Gastroesophageal sphincter (tissue), 4 donors: ENCODE measurements around the gene GRAMD4. TPM values are rescaled to one million over a fixed set of nuclear protein-coding genes. Genes with fewer than 3 reads are reported as not detected.
A peak's percentile ranks its signal among the peaks of the same experiment; 100 is the strongest.

ENCODE experiments used
- ATAC-seq: fragments of 150-250 bp; one replicate; pipeline ENCODE4 v1.9.1; 2016; ENCODE audit warnings: mild to moderate bottlenecking, moderate library complexity
- H3K27ac ChIP-seq, 4 donors: fragments of 200-600 bp; sonication (generic) in 3 of 4; 1 replicate in 3 of 4; 2 replicates in 1 of 4; pipeline ENCODE4 v1.5.1; 2016 to 2019
- H3K27me3 ChIP-seq: fragments of 200-600 bp; sonication (generic); one replicate; pipeline ENCODE4 v1.5.1; 2019
- H3K36me3 ChIP-seq, 2 donors: fragments of 200-600 bp; sonication (generic); one replicate each; pipeline ENCODE4 v1.5.1; 2019; ENCODE audit warnings: control low read depth in 1 of 2
- H3K4me1 ChIP-seq, 3 donors: fragments of 200-600 bp; sonication (generic); 1 replicate in 2 of 3; 2 replicates in 1 of 3; pipeline ENCODE4 v1.5.1; 2016 to 2019; ENCODE audit warnings: control low read depth in 2 of 3
- H3K4me3 ChIP-seq, 2 donors: fragments of 200-600 bp; sonication (generic); one replicate each; pipeline ENCODE4 v1.5.1; 2019; ENCODE audit warnings: mild to moderate bottlenecking in 1 of 2, moderate library complexity in 1 of 2
- H3K9me3 ChIP-seq, 3 donors: fragments of 200-600 bp; sonication (generic); one replicate each; pipeline ENCODE4 v1.5.1; 2017 to 2019; ENCODE audit warnings: control low read depth in 2 of 3
- CTCF ChIP-seq, 4 experiments: fragments of 200-600 bp in 2 of 4; fragments of 450-650 bp in 2 of 4; sonication (generic) in 1 of 4; IDR thresholded peaks; one replicate each; pipeline ENCODE4 v1.5.1; 2017 to 2019; ENCODE audit warnings: antibody characterized with exemption in 4 of 4, mild to moderate bottlenecking in 2 of 4, moderate library complexity in 2 of 4
- EP300 ChIP-seq: sonication (generic); formaldehyde crosslinking; IDR thresholded peaks from one replicate; pipeline ENCODE4 v1.6.1; 2017; ENCODE audit warnings: antibody characterized with exemption, mild to moderate bottlenecking
- POLR2A ChIP-seq, 2 donors: fragments of 450-650 bp; IDR thresholded peaks; one replicate each; pipeline ENCODE4 v1.6.1; 2017; ENCODE audit warnings: antibody characterized with exemption in 2 of 2, mild to moderate bottlenecking in 2 of 2, moderate library complexity in 1 of 2
- POLR2AphosphoS5 ChIP-seq: sonication (generic); formaldehyde crosslinking; IDR thresholded peaks from one replicate; pipeline ENCODE4 v1.6.1; 2017; ENCODE audit warnings: antibody characterized with exemption
- WGBS, 2 donors: methylation state at CpG; one replicate each; pipeline ENCODE4 v1.1.5; 2018; ENCODE audit warnings: low coverage in 1 of 2; 5-methylcytosine and 5-hydroxymethylcytosine counted together
- total RNA-seq, 4 donors: library from RNA; depleted of rRNA; stranded (reverse); fragments of >200 nt; gene quantifications; one replicate each; pipeline ENCODE4 v1.1.0, GENCODE V29; 2016

The GRAMD4 gene
- total RNA-seq, 4 donors from 2014 or later = 10.8 to 53.3 (median 33.2) TPM

- peak overlapping the region; percentile 40 to 82 (median 70) for H3K27ac ChIP-seq
- ATAC-seq = peak; percentile 23
- peaks cover 0 to 55% (median 40%) of the 10 kb centered on the region in 3 donors for H3K4me1 ChIP-seq
Measured at GRCh38 chr22:46577368-46578249, 42.6 kb upstream of the GRAMD4 start.

GRCh38 chr22:46578251-46578823 is 41.8 kb upstream of the GRAMD4 start:
- TF ChIP-seq CTCF (IDR thresholded peaks at IDR 0.05) = no peak
- TF ChIP-seq POLR2A (IDR thresholded peaks at IDR 0.05) = no peak
- TF ChIP-seq POLR2AphosphoS5 = no peak
- TF ChIP-seq EP300 = no peak
- H3K9me3 ChIP-seq = no peaks in the 10 kb centered on the region
- H3K27me3 ChIP-seq = no peaks in the 10 kb centered on the region
- no peak for ATAC-seq
- 37% methylated on average over 2 of the region's 9 CpGs; no CpG with 5 or more reads in 1 of the 2 donors for WGBS, 2 donors
- peak overlapping the region; percentile 77 to 90 for H3K4me3 ChIP-seq
- peaks cover 0 to 55% (median 40%) of the 10 kb centered on the region in 3 donors for H3K4me1 ChIP-seq
- no peaks in the 10 kb centered on the region for H3K36me3 ChIP-seq
- peak overlapping the region in 3 of 4 donors; percentile 69 to 82 (median 70) for H3K27ac ChIP-seq

More at GRCh38 chr22:46577368-46578249, 42.6 kb upstream of the GRAMD4 start:
- H3K4me3 ChIP-seq = peak overlapping the region; percentile 77 to 90
- WGBS, 2 donors = 2% methylated on average over 8 of the region's 65 CpGs; no CpG with 5 or more reads in 1 of the 2 donors
- no peaks in the 10 kb centered on the region for H3K36me3 ChIP-seq
- TF ChIP-seq POLR2AphosphoS5 (no peak), CTCF (IDR thresholded peaks at IDR 0.05) (no peak), EP300 (no peak), POLR2A (IDR thresholded peaks at IDR 0.05) (no peak)
- H3K27me3 ChIP-seq = no peaks in the 10 kb centered on the region
- H3K9me3 ChIP-seq = no peaks in the 10 kb centered on the region

GRCh38 chr22:46578824-46579561 is 41.2 kb upstream of the GRAMD4 start:
- peak overlapping the region in 1 of 2 donors; percentile 77 for H3K4me3 ChIP-seq
- peaks cover 0 to 55% (median 40%) of the 10 kb centered on the region in 3 donors for H3K4me1 ChIP-seq
- no peak for ATAC-seq
- no peaks in the 10 kb centered on the region for H3K9me3 ChIP-seq
- TF ChIP-seq CTCF (IDR thresholded peaks at IDR 0.05) (peak in 1 of 4 experiments; percentile 37), EP300 (no peak)
- H3K27ac ChIP-seq = peak overlapping the region in 3 of 4 donors; percentile 69 to 82 (median 70)
- no peaks in the 10 kb centered on the region for H3K36me3 ChIP-seq
- no peaks in the 10 kb centered on the region for H3K27me3 ChIP-seq
- WGBS, 2 donors = 56% methylated on average over 7 of the region's 15 CpGs; no CpG with 5 or more reads in 1 of the 2 donors

GRCh38 chr22:46579751-46580449 is 40.3 kb upstream of the GRAMD4 start:
- peak overlapping the region in 2 of 4 donors; percentile 69 to 82 for H3K27ac ChIP-seq
- H3K4me1 ChIP-seq = peaks cover 0 to 64% (median 46%) of the 10 kb centered on the region in 3 donors
- no peak for ATAC-seq
- no peaks in the 10 kb centered on the region for H3K9me3 ChIP-seq
- H3K36me3 ChIP-seq = no peaks in the 10 kb centered on the region
- no peak overlapping the region for H3K4me3 ChIP-seq
- H3K27me3 ChIP-seq = no peaks in the 10 kb centered on the region
- no peak for TF ChIP-seq CTCF (IDR thresholded peaks at IDR 0.05)
- no peak for TF ChIP-seq POLR2A (IDR thresholded peaks at IDR 0.05)
- TF ChIP-seq EP300 = no peak
- TF ChIP-seq POLR2AphosphoS5 = no peak
- WGBS, 2 donors = 100% methylated on average over 1 of the region's 14 CpGs; no CpG with 5 or more reads in 1 of the 2 donors
